ENCODE data around the gene RUFY3.

DNA sequence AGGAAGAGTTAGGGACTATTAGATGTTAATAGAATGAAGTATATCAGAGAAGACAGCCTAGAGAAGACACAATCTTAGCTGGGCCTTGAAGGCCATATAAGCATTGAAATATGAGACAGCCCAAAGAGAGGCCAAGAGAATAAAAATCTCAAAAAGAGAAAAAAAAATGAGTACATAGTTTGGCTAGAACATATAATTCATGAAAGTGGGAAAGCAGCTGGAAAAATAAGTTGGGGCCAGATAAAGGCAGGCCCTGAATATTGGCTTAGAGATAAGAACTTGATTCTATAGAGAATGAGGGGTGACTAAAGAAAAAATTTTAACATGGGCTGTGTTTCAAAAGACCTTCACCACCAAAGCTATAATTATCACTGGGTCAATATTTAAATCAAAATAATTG is 40.8 kb upstream of the RUFY3 start:
- TF ChIP-seq BHLHE40 (IDR thresholded peaks at IDR 0.05; ENCODE audit: low read depth, low read length) (no peak), CHD1 (IDR thresholded peaks at IDR 0.05; ENCODE audit: low read depth, low read length) (no peak), CTCF (conservative IDR thresholded peaks at IDR 0.05; ENCODE audit: low read depth, low read length) (no peak), POLR2A (IDR thresholded peaks at IDR 0.05; ENCODE audit: low read depth, low read length) (no peak), FOS (IDR thresholded peaks at IDR 0.05; ENCODE audit: low read depth, low read length) (no peak), RAD21 (IDR thresholded peaks at IDR 0.05; ENCODE audit: low read length) (no peak), MAZ (IDR thresholded peaks at IDR 0.05; ENCODE audit: borderline replicate concordance, low read depth, low read length) (no peak), MXI1 (IDR thresholded peaks at IDR 0.05; ENCODE audit: borderline replicate concordance, low read depth, low read length) (no peak), CEBPB (IDR thresholded peaks at IDR 0.05; ENCODE audit: low read depth, low read length) (no peak)

All from IMR-90 (cell line).